Endothelial cell of hepatic sinusoid (primary cell): ENCODE measurements around the gene RBMS1.
"Not testable (repeated sequence)": the region's sequence is repeated elsewhere in the genome, so short reads cannot be mapped to it uniquely, and the experiment has no call there.

Experiments
- in situ Hi-C: cut with HindIII; loops from 2 replicates; pipeline ENCODE4 v1.10.0; 2017; ENCODE audit warnings: low sequenced_read_pairs

RBMS1 gene

GRCh38 chr2:160473468-160474318 is 19.9 kb downstream of the RBMS1 start:
- in situ Hi-C loops = loop anchor here (5.0 kb wide), 1 partner anchor 61 kb away; no protein-coding TSS in a partner anchor

GRCh38 chr2:160472839-160473251 is 20.8 kb downstream of the RBMS1 start:
- in situ Hi-C loops = loop anchor here (5.0 kb wide), 1 partner anchor 61 kb away; no protein-coding TSS in a partner anchor

GRCh38 chr2:160471950-160472349 is 21.7 kb downstream of the RBMS1 start:
- in situ Hi-C loops = loop anchor here (5.0 kb wide), 1 partner anchor 60 kb away; no protein-coding TSS in a partner anchor

GRCh38 chr2:160469621-160470204 is 23.9 kb downstream of the RBMS1 start:
- in situ Hi-C loops = loop anchor here (5.0 kb wide), 1 partner anchor 57 kb away; no protein-coding TSS in a partner anchor

GRCh38 chr2:160469164-160469563 is 24.4 kb downstream of the RBMS1 start:
- in situ Hi-C loops = no loop called here

GRCh38 chr2:160467086-160467485 is 26.5 kb downstream of the RBMS1 start:
- in situ Hi-C loops = no loop called here

- in situ Hi-C loops = no loop called here
These were observed 28.2 kb downstream of the RBMS1 start for GRCh38 chr2:160465406-160465805.

GRCh38 chr2:160465002-160465401 is 28.6 kb downstream of the RBMS1 start:
- in situ Hi-C loops = no loop called here

- in situ Hi-C loops = no loop called here
These were observed 29.6 kb downstream of the RBMS1 start for GRCh38 chr2:160464017-160464416.

- in situ Hi-C loops = no loop called here
These were observed 30.4 kb downstream of the RBMS1 start for GRCh38 chr2:160463245-160463644.

- in situ Hi-C loops = no loop called here
These were observed 33.3 kb downstream of the RBMS1 start for GRCh38 chr2:160460333-160460731.

- in situ Hi-C loops = no loop called here
These were observed 33.9 kb downstream of the RBMS1 start for GRCh38 chr2:160459538-160460332.

GRCh38 chr2:160458718-160459453 is 34.7 kb downstream of the RBMS1 start:
- in situ Hi-C loops = no loop called here

- in situ Hi-C loops = no loop called here
These were observed 36.0 kb downstream of the RBMS1 start for GRCh38 chr2:160457588-160457987.

- in situ Hi-C loops = no loop called here
These were observed 39.4 kb downstream of the RBMS1 start for GRCh38 chr2:160454070-160454797.

GRCh38 chr2:160453111-160453820 is 40.3 kb downstream of the RBMS1 start:
- in situ Hi-C loops = no loop called here

- in situ Hi-C loops = no loop called here
These were observed 43.1 kb downstream of the RBMS1 start for GRCh38 chr2:160450486-160450885.

GRCh38 chr2:160448821-160449220 is 44.8 kb downstream of the RBMS1 start:
- in situ Hi-C loops = not testable (repeated sequence)

- in situ Hi-C loops = no loop called here
These were observed 47.9 kb downstream of the RBMS1 start for GRCh38 chr2:160445673-160446072.
